Measurements from ENCODE around the gene RFLNA. TPM values are rescaled to one million over a fixed set of nuclear protein-coding genes. Genes with fewer than 3 reads are reported as not detected.

The RFLNA gene
- total RNA-seq, 1 experiment from 2014 or later = 5.4 TPM

- TF ChIP-seq, protein P1, sequence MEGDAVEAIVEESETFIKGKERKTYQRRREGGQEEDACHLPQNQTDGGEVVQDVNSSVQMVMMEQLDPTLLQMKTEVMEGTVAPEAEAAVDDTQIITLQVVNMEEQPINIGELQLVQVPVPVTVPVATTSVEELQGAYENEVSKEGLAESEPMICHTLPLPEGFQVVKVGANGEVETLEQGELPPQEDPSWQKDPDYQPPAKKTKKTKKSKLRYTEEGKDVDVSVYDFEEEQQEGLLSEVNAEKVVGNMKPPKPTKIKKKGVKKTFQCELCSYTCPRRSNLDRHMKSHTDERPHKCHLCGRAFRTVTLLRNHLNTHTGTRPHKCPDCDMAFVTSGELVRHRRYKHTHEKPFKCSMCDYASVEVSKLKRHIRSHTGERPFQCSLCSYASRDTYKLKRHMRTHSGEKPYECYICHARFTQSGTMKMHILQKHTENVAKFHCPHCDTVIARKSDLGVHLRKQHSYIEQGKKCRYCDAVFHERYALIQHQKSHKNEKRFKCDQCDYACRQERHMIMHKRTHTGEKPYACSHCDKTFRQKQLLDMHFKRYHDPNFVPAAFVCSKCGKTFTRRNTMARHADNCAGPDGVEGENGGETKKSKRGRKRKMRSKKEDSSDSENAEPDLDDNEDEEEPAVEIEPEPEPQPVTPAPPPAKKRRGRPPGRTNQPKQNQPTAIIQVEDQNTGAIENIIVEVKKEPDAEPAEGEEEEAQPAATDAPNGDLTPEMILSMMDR (IDR thresholded peaks at IDR 0.05) = no peak
- TF ChIP-seq, protein P2, sequence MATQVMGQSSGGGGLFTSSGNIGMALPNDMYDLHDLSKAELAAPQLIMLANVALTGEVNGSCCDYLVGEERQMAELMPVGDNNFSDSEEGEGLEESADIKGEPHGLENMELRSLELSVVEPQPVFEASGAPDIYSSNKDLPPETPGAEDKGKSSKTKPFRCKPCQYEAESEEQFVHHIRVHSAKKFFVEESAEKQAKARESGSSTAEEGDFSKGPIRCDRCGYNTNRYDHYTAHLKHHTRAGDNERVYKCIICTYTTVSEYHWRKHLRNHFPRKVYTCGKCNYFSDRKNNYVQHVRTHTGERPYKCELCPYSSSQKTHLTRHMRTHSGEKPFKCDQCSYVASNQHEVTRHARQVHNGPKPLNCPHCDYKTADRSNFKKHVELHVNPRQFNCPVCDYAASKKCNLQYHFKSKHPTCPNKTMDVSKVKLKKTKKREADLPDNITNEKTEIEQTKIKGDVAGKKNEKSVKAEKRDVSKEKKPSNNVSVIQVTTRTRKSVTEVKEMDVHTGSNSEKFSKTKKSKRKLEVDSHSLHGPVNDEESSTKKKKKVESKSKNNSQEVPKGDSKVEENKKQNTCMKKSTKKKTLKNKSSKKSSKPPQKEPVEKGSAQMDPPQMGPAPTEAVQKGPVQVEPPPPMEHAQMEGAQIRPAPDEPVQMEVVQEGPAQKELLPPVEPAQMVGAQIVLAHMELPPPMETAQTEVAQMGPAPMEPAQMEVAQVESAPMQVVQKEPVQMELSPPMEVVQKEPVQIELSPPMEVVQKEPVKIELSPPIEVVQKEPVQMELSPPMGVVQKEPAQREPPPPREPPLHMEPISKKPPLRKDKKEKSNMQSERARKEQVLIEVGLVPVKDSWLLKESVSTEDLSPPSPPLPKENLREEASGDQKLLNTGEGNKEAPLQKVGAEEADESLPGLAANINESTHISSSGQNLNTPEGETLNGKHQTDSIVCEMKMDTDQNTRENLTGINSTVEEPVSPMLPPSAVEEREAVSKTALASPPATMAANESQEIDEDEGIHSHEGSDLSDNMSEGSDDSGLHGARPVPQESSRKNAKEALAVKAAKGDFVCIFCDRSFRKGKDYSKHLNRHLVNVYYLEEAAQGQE (IDR thresholded peaks at IDR 0.05; ENCODE audit: insufficient read depth in 1 of 2, low read depth in 2 of 2, low read length in 1 of 2) = no peak
- TF ChIP-seq TCF7L2 (IDR thresholded peaks at IDR 0.05; ENCODE audit: low read depth, low read length) (no peak), SIN3A (IDR thresholded peaks at IDR 0.05; ENCODE audit: borderline replicate concordance, insufficient read depth, low read depth, low read length) (no peak), POLR2AphosphoS5 (IDR thresholded peaks at IDR 0.05; ENCODE audit: low read depth, low read length) (no peak)
Observed at GRCh38 chr12:124361996-124362395, 67.1 kb downstream of the RFLNA start.

GRCh38 chr12:124363353-124363965 lies 68.6 kb downstream of the RFLNA start:
- Histone ChIP-seq H3K36me3 (ENCODE audit: control insufficient read depth, insufficient read depth, low read length) (peaks cover 4% of the 10 kb centered on the region; the same call in 1 of the 2 replicates), H3K27ac (ENCODE audit: low read length) (peak overlapping the region; percentile 62), H3K27me3 (ENCODE audit: control insufficient read depth, insufficient read depth, low read length) (no peaks in the 10 kb centered on the region), H3K9me3 (ENCODE audit: control insufficient read depth, insufficient read depth, low read depth, low read length) (no peaks in the 10 kb centered on the region), H3K4me3 (ENCODE audit: low read depth in 2 of 2, low read length in 2 of 2) (no peak overlapping the region), H3K4me1 (ENCODE audit: control insufficient read depth, insufficient read depth, low read length) (peaks cover 89% of the 10 kb centered on the region)
- in situ Hi-C loops (cut with HindIII; ENCODE audit: low pct_unique_long_range_greater_than_20kb, low sequenced_read_pairs) (no loop called here), intact Hi-C loops (cut with micrococcal nuclease; ENCODE audit: unreplicated experiment) (no loop called here)
- POLR2A ChIA-PET = no interaction called here
- CTCF ChIA-PET = no interaction called here
- DNase-seq (ENCODE audit: low read depth, low spot score) = no peak
- ATAC-seq = no peak
- no TSS peak for BruUV-seq (replicated peaks)
- no peak for TF ChIP-seq SIN3A (IDR thresholded peaks at IDR 0.05; ENCODE audit: borderline replicate concordance, insufficient read depth, low read depth, low read length)
- TF ChIP-seq POLR2AphosphoS5 (IDR thresholded peaks at IDR 0.05; ENCODE audit: low read depth, low read length) = no peak
- TF ChIP-seq, protein P2 (IDR thresholded peaks at IDR 0.05; ENCODE audit: insufficient read depth in 1 of 2, low read depth in 2 of 2, low read length in 1 of 2) = no peak
- TF ChIP-seq, protein P1 (IDR thresholded peaks at IDR 0.05) = no peak
- no peak for TF ChIP-seq TCF7L2 (IDR thresholded peaks at IDR 0.05; ENCODE audit: low read depth, low read length)

More at GRCh38 chr12:124361996-124362395, 67.1 kb downstream of the RFLNA start:
- H3K36me3 ChIP-seq (ENCODE audit: control insufficient read depth, insufficient read depth, low read length) = peaks cover 5% of the 10 kb centered on the region; the same call in 1 of the 2 replicates
- intact Hi-C loops (cut with micrococcal nuclease; ENCODE audit: unreplicated experiment) (no loop called here), in situ Hi-C loops (cut with HindIII; ENCODE audit: low pct_unique_long_range_greater_than_20kb, low sequenced_read_pairs) (no loop called here)
- CTCF ChIA-PET = no interaction called here
- H3K27me3 ChIP-seq (ENCODE audit: control insufficient read depth, insufficient read depth, low read length) = no peaks in the 10 kb centered on the region
- no peak overlapping the region for H3K4me3 ChIP-seq (ENCODE audit: low read depth in 2 of 2, low read length in 2 of 2)
- no TSS peak for BruUV-seq (replicated peaks)
- H3K9me3 ChIP-seq (ENCODE audit: control insufficient read depth, insufficient read depth, low read depth, low read length) = no peaks in the 10 kb centered on the region
- POLR2A ChIA-PET = no interaction called here
- no peak for ATAC-seq
- H3K4me1 ChIP-seq (ENCODE audit: control insufficient read depth, insufficient read depth, low read length) = peaks cover 76% of the 10 kb centered on the region
- peak overlapping the region; percentile 78 for H3K27ac ChIP-seq (ENCODE audit: low read length)
- DNase-seq (ENCODE audit: low read depth, low spot score) = no peak
